ENCODE results near the gene TFPT.

DNA sequence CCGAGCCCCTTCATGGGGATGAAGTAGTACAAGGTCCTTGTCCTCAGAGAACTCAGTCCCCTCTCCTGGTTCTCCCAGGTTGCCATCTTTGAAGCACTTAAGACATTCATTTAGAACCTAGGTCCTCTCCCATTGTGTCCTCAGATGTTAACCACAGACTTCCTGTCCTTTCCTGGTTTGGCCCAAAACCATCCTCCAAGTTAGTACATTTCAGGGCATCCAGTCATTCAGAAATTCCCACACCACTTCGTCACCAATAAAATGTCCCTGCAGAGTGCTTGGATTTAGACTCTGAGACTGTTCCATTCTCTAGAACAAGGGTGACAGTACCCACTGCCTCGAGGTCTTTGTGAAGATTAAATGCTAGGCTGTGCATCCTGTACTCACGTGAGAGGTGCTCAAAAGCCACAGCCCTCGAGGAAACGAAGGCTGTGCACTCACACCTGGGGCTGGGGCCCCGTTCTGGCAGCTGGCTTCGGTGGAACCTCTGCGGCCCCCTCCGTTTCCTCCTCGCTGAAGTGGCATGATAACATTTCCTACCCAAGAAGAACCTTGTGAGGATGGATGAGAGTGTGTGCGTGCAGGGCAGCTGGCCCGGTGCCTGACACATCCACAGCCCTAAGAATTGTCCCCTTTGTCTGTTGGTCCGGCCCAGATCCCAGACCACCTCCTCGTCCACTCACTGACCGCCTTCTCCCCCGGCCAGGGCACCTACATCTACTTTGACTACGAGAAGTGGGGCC, 39.3 kb upstream of the TFPT start:
- TF ChIP-seq, protein P1, sequence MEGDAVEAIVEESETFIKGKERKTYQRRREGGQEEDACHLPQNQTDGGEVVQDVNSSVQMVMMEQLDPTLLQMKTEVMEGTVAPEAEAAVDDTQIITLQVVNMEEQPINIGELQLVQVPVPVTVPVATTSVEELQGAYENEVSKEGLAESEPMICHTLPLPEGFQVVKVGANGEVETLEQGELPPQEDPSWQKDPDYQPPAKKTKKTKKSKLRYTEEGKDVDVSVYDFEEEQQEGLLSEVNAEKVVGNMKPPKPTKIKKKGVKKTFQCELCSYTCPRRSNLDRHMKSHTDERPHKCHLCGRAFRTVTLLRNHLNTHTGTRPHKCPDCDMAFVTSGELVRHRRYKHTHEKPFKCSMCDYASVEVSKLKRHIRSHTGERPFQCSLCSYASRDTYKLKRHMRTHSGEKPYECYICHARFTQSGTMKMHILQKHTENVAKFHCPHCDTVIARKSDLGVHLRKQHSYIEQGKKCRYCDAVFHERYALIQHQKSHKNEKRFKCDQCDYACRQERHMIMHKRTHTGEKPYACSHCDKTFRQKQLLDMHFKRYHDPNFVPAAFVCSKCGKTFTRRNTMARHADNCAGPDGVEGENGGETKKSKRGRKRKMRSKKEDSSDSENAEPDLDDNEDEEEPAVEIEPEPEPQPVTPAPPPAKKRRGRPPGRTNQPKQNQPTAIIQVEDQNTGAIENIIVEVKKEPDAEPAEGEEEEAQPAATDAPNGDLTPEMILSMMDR (conservative IDR thresholded peaks at IDR 0.05): no peak
- TF ChIP-seq EZH2 (IDR thresholded peaks at IDR 0.05; ENCODE audit: low read depth): no peak

Measured in PC-9 (cell line).